ENCODE results near the gene TCF7L1. TPM values are rescaled to one million over a fixed set of nuclear protein-coding genes. Genes with fewer than 3 reads are reported as not detected.
A peak's percentile ranks its signal among the peaks of the same experiment; 100 is the strongest.

Gene TCF7L1
- total RNA-seq, 4 donors from 2014 or later, result 0.55 to 3.0 (median 1.8) TPM

- H3K4me3 ChIP-seq, result no peak overlapping the region
- no peaks in the 10 kb centered on the region for H3K36me3 ChIP-seq
- peaks cover 33% of the 10 kb centered on the region for H3K4me1 ChIP-seq
- H3K27ac ChIP-seq, result no peak overlapping the region
- 62% methylated on average over 4 of the region's 4 CpGs for WGBS
- no peaks in the 10 kb centered on the region for H3K27me3 ChIP-seq
- peak; percentile 10 to 50 for DNase-seq (ENCODE audit: low spot score in 2 of 2)
- no peak for TF ChIP-seq POLR2AphosphoS5 (IDR thresholded peaks at IDR 0.05)
- TF ChIP-seq EP300 (IDR thresholded peaks at IDR 0.05), result no peak
- TF ChIP-seq POLR2A (IDR thresholded peaks at IDR 0.05), result no peak
- no peak for TF ChIP-seq CTCF (IDR thresholded peaks at IDR 0.05)
- H3K9me3 ChIP-seq, result no peaks in the 10 kb centered on the region
Measured at GRCh38 chr2:85216927-85217326, 83.7 kb downstream of the TCF7L1 start.

- no peaks in the 10 kb centered on the region for H3K36me3 ChIP-seq
- H3K27ac ChIP-seq, result peak overlapping the region; percentile 14
- H3K4me1 ChIP-seq, result peaks cover 14% of the 10 kb centered on the region
- H3K9me3 ChIP-seq, result no peaks in the 10 kb centered on the region
- peak; percentile 75 to 84 for DNase-seq (ENCODE audit: low spot score in 2 of 2)
- H3K4me3 ChIP-seq, result no peak overlapping the region
- TF ChIP-seq EP300 (IDR thresholded peaks at IDR 0.05) (no peak), POLR2A (IDR thresholded peaks at IDR 0.05) (no peak), POLR2AphosphoS5 (IDR thresholded peaks at IDR 0.05) (peak in 1 of 3 donors; percentile 47), CTCF (IDR thresholded peaks at IDR 0.05) (no peak)
- 79% methylated on average over 8 of the region's 8 CpGs for WGBS
- no peaks in the 10 kb centered on the region for H3K27me3 ChIP-seq
Measured at GRCh38 chr2:85221067-85221691, 88.0 kb downstream of the TCF7L1 start.

DNA sequence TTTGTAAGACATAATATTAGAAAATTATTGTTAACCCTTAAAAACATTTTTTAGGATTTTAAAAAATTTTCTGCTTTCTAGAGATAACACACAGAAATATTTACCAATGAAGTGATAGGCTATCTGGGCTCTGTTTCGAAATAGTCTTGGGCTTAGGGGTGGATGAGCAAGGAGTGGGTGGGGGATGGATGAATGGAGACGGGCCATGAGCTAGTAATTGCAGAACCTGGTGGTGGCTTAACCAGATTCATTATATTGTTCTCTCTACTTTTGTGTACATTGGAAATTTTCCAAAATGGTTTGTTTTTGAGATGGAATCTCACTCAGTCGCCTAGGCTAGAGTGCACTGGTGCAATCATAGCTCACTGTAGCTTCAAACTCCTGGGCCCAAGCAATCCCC lies 89.6 kb downstream of the TCF7L1 start:
- no peak for TF ChIP-seq POLR2AphosphoS5 (IDR thresholded peaks at IDR 0.05)
- no peak for TF ChIP-seq POLR2A (IDR thresholded peaks at IDR 0.05)
- no peak for TF ChIP-seq EP300 (IDR thresholded peaks at IDR 0.05)
- no peak for TF ChIP-seq CTCF (IDR thresholded peaks at IDR 0.05)
- 52% methylated on average over 3 of the region's 3 CpGs for WGBS
- Histone ChIP-seq H3K4me1 (peaks cover 3% of the 10 kb centered on the region), H3K27me3 (no peaks in the 10 kb centered on the region), H3K9me3 (no peaks in the 10 kb centered on the region), H3K36me3 (no peaks in the 10 kb centered on the region), H3K4me3 (no peak overlapping the region), H3K27ac (no peak overlapping the region)
- DNase-seq (ENCODE audit: low spot score in 2 of 2), result peak in 1 of 2 donors; percentile 26

GRCh38 chr2:85226783-85227182 lies 93.6 kb downstream of the TCF7L1 start:
- H3K27me3 ChIP-seq, result no peaks in the 10 kb centered on the region
- H3K9me3 ChIP-seq, result no peaks in the 10 kb centered on the region
- H3K36me3 ChIP-seq, result no peaks in the 10 kb centered on the region
- DNase-seq (ENCODE audit: low spot score in 2 of 2), result peak; percentile 15 to 35
- no peak overlapping the region for H3K4me3 ChIP-seq
- no peak overlapping the region for H3K27ac ChIP-seq
- WGBS, result 93% methylated on average over 8 of the region's 8 CpGs
- no peak for TF ChIP-seq EP300 (IDR thresholded peaks at IDR 0.05)
- TF ChIP-seq POLR2AphosphoS5 (IDR thresholded peaks at IDR 0.05), result no peak
- TF ChIP-seq CTCF (IDR thresholded peaks at IDR 0.05), result no peak
- TF ChIP-seq POLR2A (IDR thresholded peaks at IDR 0.05), result no peak
- peaks cover 6% of the 10 kb centered on the region for H3K4me1 ChIP-seq

DNA sequence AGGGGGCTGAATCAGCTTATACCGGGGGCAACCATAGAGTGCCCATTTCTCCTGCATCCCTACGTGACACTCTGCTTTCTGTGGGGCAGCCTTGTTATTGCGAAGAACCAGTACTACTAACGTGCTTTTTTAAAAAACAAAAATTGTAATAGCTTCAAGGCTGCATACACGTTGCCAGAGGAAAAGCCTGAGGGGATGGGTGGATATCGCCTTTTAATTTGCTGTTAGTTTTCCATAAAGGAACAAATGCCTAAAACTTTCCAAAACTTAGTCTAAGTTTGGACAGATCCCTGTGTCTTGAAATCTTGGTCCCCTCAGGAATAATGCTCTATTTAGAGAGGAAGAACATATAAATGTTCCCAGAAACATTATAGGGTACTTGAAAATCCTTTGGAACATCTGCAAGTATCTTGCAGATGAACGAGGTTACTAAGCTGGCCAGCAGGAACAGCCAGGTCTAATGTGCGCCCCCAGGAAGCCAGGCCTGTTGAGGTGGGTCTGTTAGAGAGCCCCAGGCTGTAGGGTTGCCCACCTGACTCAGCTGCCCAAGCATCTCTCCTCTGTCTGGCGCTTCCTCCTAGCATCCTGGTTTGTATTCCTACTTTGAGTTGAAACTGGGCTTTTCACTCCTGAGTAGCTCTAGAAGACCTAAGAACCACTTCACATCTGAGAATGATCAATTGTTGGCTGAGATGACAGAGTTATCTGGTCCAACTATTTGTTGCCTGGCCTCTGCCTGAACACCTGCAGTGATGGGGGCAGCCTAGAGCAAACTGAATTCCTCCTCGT lies 97.7 kb downstream of the TCF7L1 start:
- DNase-seq (ENCODE audit: low spot score in 2 of 2), result no peak
- H3K4me3 ChIP-seq, result no peak overlapping the region
- 48% methylated on average over 10 of the region's 10 CpGs for WGBS

More for the DNA sequence above, 97.7 kb downstream of the TCF7L1 start:
- Histone ChIP-seq H3K36me3 (no peaks in the 10 kb centered on the region), H3K27ac (no peak overlapping the region), H3K27me3 (no peaks in the 10 kb centered on the region), H3K9me3 (no peaks in the 10 kb centered on the region), H3K4me1 (peaks cover 6% of the 10 kb centered on the region)
- no peak for TF ChIP-seq CTCF (IDR thresholded peaks at IDR 0.05)
- no peak for TF ChIP-seq POLR2A (IDR thresholded peaks at IDR 0.05)
- TF ChIP-seq EP300 (IDR thresholded peaks at IDR 0.05), result no peak
- TF ChIP-seq POLR2AphosphoS5 (IDR thresholded peaks at IDR 0.05), result no peak

Measured in suprapubic skin (tissue), 4 donors.